ENCODE measurements around the gene MRPL36.

The MRPL36 gene

GRCh38 chr5:1805326-1805725 lies 5.7 kb upstream of the MRPL36 start:
- Histone ChIP-seq H3K9ac (ENCODE audit: low read length) (no peak overlapping the region), H2AFZ (ENCODE audit: low read length) (no peak overlapping the region), H3K79me2 (ENCODE audit: low read length) (peaks cover 96% of the 10 kb centered on the region), H3K4me2 (ENCODE audit: low read depth, low read length) (no peak overlapping the region), H3K4me1 (ENCODE audit: low read length) (0 out of 2 replicates have a peak, but pooled peaks cover 3% of the 10 kb centered on the region), H3K27ac (ENCODE audit: low read length) (no peak overlapping the region), H3K36me3 (replicated peaks; ENCODE audit: insufficient read depth, low read length) (peaks cover 21% of the 10 kb centered on the region), H3K27me3 (replicated peaks; ENCODE audit: insufficient read depth, low read length) (no peaks in the 10 kb centered on the region), H3K4me3 (ENCODE audit: low read length) (no peak overlapping the region), H4K20me1 (ENCODE audit: insufficient read depth, low read length) (no peaks in the 10 kb centered on the region), H3K9me2 (replicated peaks; ENCODE audit: insufficient read depth, low read length) (no peaks in the 10 kb centered on the region), H3F3A (ENCODE audit: insufficient read depth, low read length) (peaks cover 15% of the 10 kb centered on the region), H3K9me3 (replicated peaks; ENCODE audit: insufficient read depth, low read length) (no peaks in the 10 kb centered on the region)
- TF ChIP-seq EZH2phosphoT487 (IDR thresholded peaks at IDR 0.05; ENCODE audit: low read length) (no peak), CTCF (IDR thresholded peaks at IDR 0.05; ENCODE audit: low read length) (no peak), EZH2 (optimal IDR thresholded peaks at IDR 0.05; ENCODE audit: low read depth, low read length) (no peak)
- no peak for DNase-seq

- Histone ChIP-seq H3K4me1 (ENCODE audit: low read length) (0 out of 2 replicates have a peak, but pooled peaks cover 3% of the 10 kb centered on the region), H3K4me2 (ENCODE audit: low read depth, low read length) (no peak overlapping the region), H3K27ac (ENCODE audit: low read length) (no peak overlapping the region), H3K4me3 (ENCODE audit: low read length) (no peak overlapping the region), H2AFZ (ENCODE audit: low read length) (no peak overlapping the region), H4K20me1 (ENCODE audit: insufficient read depth, low read length) (no peaks in the 10 kb centered on the region), H3K9me2 (replicated peaks; ENCODE audit: insufficient read depth, low read length) (no peaks in the 10 kb centered on the region), H3K9me3 (replicated peaks; ENCODE audit: insufficient read depth, low read length) (no peaks in the 10 kb centered on the region), H3K27me3 (replicated peaks; ENCODE audit: insufficient read depth, low read length) (no peaks in the 10 kb centered on the region), H3K79me2 (ENCODE audit: low read length) (peaks cover 93% of the 10 kb centered on the region), H3K9ac (ENCODE audit: low read length) (no peak overlapping the region), H3F3A (ENCODE audit: insufficient read depth, low read length) (peaks cover 20% of the 10 kb centered on the region), H3K36me3 (replicated peaks; ENCODE audit: insufficient read depth, low read length) (peaks cover 21% of the 10 kb centered on the region)
- DNase-seq = no peak
- TF ChIP-seq CTCF (IDR thresholded peaks at IDR 0.05; ENCODE audit: low read length) (no peak), EZH2phosphoT487 (IDR thresholded peaks at IDR 0.05; ENCODE audit: low read length) (no peak)
Observed at GRCh38 chr5:1804001-1804690, 4.5 kb upstream of the MRPL36 start.

GRCh38 chr5:1803192-1803591 lies 3.6 kb upstream of the MRPL36 start:
- Histone ChIP-seq H2AFZ (ENCODE audit: low read length) (no peak overlapping the region), H4K20me1 (ENCODE audit: insufficient read depth, low read length) (no peaks in the 10 kb centered on the region), H3K9ac (ENCODE audit: low read length) (no peak overlapping the region), H3K9me3 (replicated peaks; ENCODE audit: insufficient read depth, low read length) (no peaks in the 10 kb centered on the region), H3K27ac (ENCODE audit: low read length) (no peak overlapping the region), H3F3A (ENCODE audit: insufficient read depth, low read length) (peaks cover 20% of the 10 kb centered on the region), H3K4me1 (ENCODE audit: low read length) (0 out of 2 replicates have a peak, but pooled peaks cover 3% of the 10 kb centered on the region), H3K36me3 (replicated peaks; ENCODE audit: insufficient read depth, low read length) (peaks cover 21% of the 10 kb centered on the region), H3K79me2 (ENCODE audit: low read length) (peaks cover 94% of the 10 kb centered on the region), H3K4me2 (ENCODE audit: low read depth, low read length) (no peak overlapping the region), H3K4me3 (ENCODE audit: low read length) (no peak overlapping the region), H3K27me3 (replicated peaks; ENCODE audit: insufficient read depth, low read length) (no peaks in the 10 kb centered on the region), H3K9me2 (replicated peaks; ENCODE audit: insufficient read depth, low read length) (no peaks in the 10 kb centered on the region)
- no peak for TF ChIP-seq CTCF (IDR thresholded peaks at IDR 0.05; ENCODE audit: low read length)
- no peak for TF ChIP-seq EZH2 (optimal IDR thresholded peaks at IDR 0.05; ENCODE audit: low read depth, low read length)
- TF ChIP-seq EZH2phosphoT487 (IDR thresholded peaks at IDR 0.05; ENCODE audit: low read length) = no peak
- DNase-seq = no peak
